HepG2 (cell line): ENCODE measurements around the gene SRI. TPM values are rescaled to one million over a fixed set of nuclear protein-coding genes. Genes with fewer than 3 reads are reported as not detected.

Source experiments
- ATAC-seq: fragments of 200-7000 bp; cut with Tn5 transposase; 3 replicates; pipeline ENCODE4 v1.9.1; 2020; ENCODE audit warnings: mild to moderate bottlenecking, moderate library complexity
- BruUV-seq: library from RNA; stranded (reverse); fragments of 400-500 nt; replicated peaks from 2 replicates; lab custom pipeline; 2021; lab: Mats Ljungman, UMichigan
- CTCF ChIA-PET: fragments of 300-600 bp; formaldehyde crosslinking; extraction: SDS; loops from one replicate; lab custom pipeline; 2021; ENCODE audit warnings: low total read pairs, inconsistent platforms, low intra/inter-chr PET ratio; lab: Yijun Ruan, JAX
- POLR2A ChIA-PET: fragments of 350-600 bp; sonication (Branson Sonifier 250); formaldehyde crosslinking; loops from one replicate; lab custom pipeline; 2020; ENCODE audit warnings: antibody characterized with exemption, inconsistent platforms; lab: Yijun Ruan, JAX
- DNase-seq: peaks from one replicate; pipeline ENCODE4 v3.0.0-alpha.2; 2015; ENCODE audit warnings: low spot score
- FAIRE-seq: peaks from 3 replicates; lab custom pipeline; 2011; peaks lifted over from hg19 to GRCh38; lab: Jason Lieb, UNC
- H2AFZ ChIP-seq: one replicate; pipeline ENCODE4 v1.6.1; 2011; ENCODE audit warnings: low read length, inconsistent platforms
- H3K27ac ChIP-seq: fragments of 300-600 bp; 3 replicates; pipeline ENCODE4 v1.8.0; 2011; ENCODE audit warnings: mixed run types, mild to moderate bottlenecking, mixed read lengths, low read length, inconsistent platforms; ENCODE audit not compliant: insufficient read depth; ENCODE audit errors: extremely low read length
- H3K27me3 ChIP-seq, 2 experiments: fragments of 200-600 bp in 1 of 2; 2 replicates in 1 of 2; 3 replicates in 1 of 2; pipeline versions ENCODE4 v1.6.0 to v1.8.0; 2011; ENCODE audit warnings: low read length in 2 of 2, mild to moderate bottlenecking in 2 of 2, moderate library complexity in 2 of 2, inconsistent platforms in 1 of 2; ENCODE audit not compliant: insufficient read depth in 2 of 2, control insufficient read depth in 1 of 2
- H3K36me3 ChIP-seq, 2 experiments: fragments of 200-600 bp in 1 of 2; replicated peaks in 1 of 2; 2 replicates in 1 of 2; 3 replicates in 1 of 2; pipeline versions ENCODE4 v1.5.1 to v1.8.0; 2011; ENCODE audit warnings: low read length in 2 of 2, inconsistent platforms in 1 of 2; ENCODE audit not compliant: insufficient read depth in 2 of 2, control insufficient read depth in 1 of 2
- H3K4me1 ChIP-seq: 2 replicates; pipeline ENCODE4 v1.5.1; 2012; ENCODE audit warnings: low read length, inconsistent platforms; ENCODE audit not compliant: insufficient read depth
- H3K4me2 ChIP-seq: 2 replicates; pipeline ENCODE4 v1.6.0; 2011; ENCODE audit warnings: low read depth, low read length, inconsistent platforms
- H3K4me3 ChIP-seq, 3 experiments: fragments of 200-600 bp in 1 of 3; sonication (generic), shearing (Covaris generic) in 1 of 3; replicated peaks in 1 of 3; 2 replicates each; pipeline ENCODE4 v1.5.1; 2011 to 2016; ENCODE audit warnings: low read length in 3 of 3, inconsistent platforms in 2 of 3, low read depth in 2 of 3, mild to moderate bottlenecking in 2 of 3, control low read depth in 1 of 3, mixed read lengths in 1 of 3; ENCODE audit not compliant: insufficient read depth in 1 of 3
- H3K79me2 ChIP-seq: one replicate; pipeline ENCODE4 v1.6.1; 2011; ENCODE audit warnings: low read length, inconsistent platforms; ENCODE audit not compliant: insufficient read depth
- H3K9ac ChIP-seq: 2 replicates; pipeline ENCODE4 v1.6.0; 2011; ENCODE audit warnings: mild to moderate bottlenecking, low read depth, low read length, inconsistent platforms; ENCODE audit not compliant: insufficient read depth
- H3K9me3 ChIP-seq: 2 replicates; pipeline ENCODE4 v1.5.1; 2012; ENCODE audit warnings: mild to moderate bottlenecking, low read length
- H4K20me1 ChIP-seq: 2 replicates; pipeline ENCODE4 v1.6.0; 2011; ENCODE audit warnings: inconsistent platforms, mild to moderate bottlenecking, low read length, moderate library complexity; ENCODE audit not compliant: insufficient read depth
- GATAD2A ChIP-seq: IDR thresholded peaks from 2 replicates; pipeline ENCODE4 v1.6.1; 2016
- HMG20A ChIP-seq: IDR thresholded peaks from 2 replicates; pipeline ENCODE4 v1.6.1; 2016; ENCODE audit warnings: borderline replicate concordance
- MAFF ChIP-seq: IDR thresholded peaks from 2 replicates; pipeline ENCODE4 v1.6.1; 2011; ENCODE audit warnings: low read depth, low read length, improper control_type of control experiment
- MAFK ChIP-seq, 2 experiments: IDR thresholded peaks in 1 of 2; conservative IDR thresholded peaks in 1 of 2; 2 replicates each; pipeline ENCODE4 v1.6.1; 2011; ENCODE audit warnings: improper control_type of control experiment in 2 of 2, low read length in 2 of 2
- NR2F1 ChIP-seq, 2 experiments: fragments of 450-650 bp in 1 of 2; formaldehyde crosslinking in 1 of 2; IDR thresholded peaks; 2 replicates each; pipeline versions ENCODE4 v1.5.0 to v1.6.1; 2016 to 2020; ENCODE audit warnings: mild to moderate bottlenecking in 1 of 2, missing compliant biosample characterization in 1 of 2, missing genetic modification reagents in 1 of 2, moderate library complexity in 1 of 2
- NR2F6 ChIP-seq, 2 experiments: IDR thresholded peaks; 2 replicates each; pipeline ENCODE4 v1.6.1; 2016; ENCODE audit warnings: antibody characterized with exemption in 1 of 2, mild to moderate bottlenecking in 1 of 2
- SALL1 ChIP-seq: sonication (generic); formaldehyde crosslinking; IDR thresholded peaks from 2 replicates; pipeline ENCODE4 v1.8.0; 2022; ENCODE audit warnings: mild to moderate bottlenecking, missing genetic modification reagents
- ZNF562 ChIP-seq: sonication (generic); formaldehyde crosslinking; IDR thresholded peaks from 2 replicates; pipeline ENCODE4 v1.8.0; 2022; ENCODE audit warnings: missing genetic modification reagents, borderline replicate concordance
- ZNF792 ChIP-seq: IDR thresholded peaks from 2 replicates; pipeline ENCODE4 v1.6.1; 2016
- WGBS: methylation state at CpG from one replicate; pipeline ENCODE4 v1.1.6; 2017; ENCODE audit warnings: low lambda C conversion rate; 5-methylcytosine and 5-hydroxymethylcytosine counted together
- in situ Hi-C: cut with HindIII; loops from 2 replicates; pipeline ENCODE4 v1.10.0; 2017; ENCODE audit warnings: low pct_unique_long_range_greater_than_20kb; ENCODE audit not compliant: extremely low pct_ligation_motif_present
- intact Hi-C: fragments of 100-400 bp; cut with micrococcal nuclease; formaldehyde crosslinking; loops from one replicate; pipeline ENCODE4 v1.10.0; 2022; ENCODE audit not compliant: unreplicated experiment
- polyA plus RNA-seq, 8 experiments: library from polyadenylated mRNA; depleted of rRNA in 3 of 8; stranded (reverse) in 7 of 8; unstranded in 1 of 8; fragments of >200 nt; fragmentation: Illumina TruSeq in 4 of 8; extraction: Trizol in 4 of 8; gene quantifications; 2 replicates each; pipeline versions ENCODE4 v1.2.1 to v1.2.3, GENCODE V29; 2011 to 2016; ENCODE audit warnings: low read depth in 4 of 8, missing spikeins in 1 of 8, mixed read lengths in 1 of 8; ENCODE audit not compliant: insufficient read depth in 1 of 8
- total RNA-seq, 5 experiments: library from RNA; depleted of rRNA; stranded (reverse); fragments of >200 nt; fragmentation: Illumina TruSeq; extraction: Trizol; gene quantifications; 2 replicates each; pipeline ENCODE4 v1.2.3, GENCODE V29; 2016; ENCODE audit warnings: low read depth in 1 of 5
- TF ChIP-seq, protein P1 (sequence below): sonication (generic); formaldehyde crosslinking; IDR thresholded peaks from 2 replicates; pipeline ENCODE4 v1.4.0; 2020; ENCODE audit warnings: missing genetic modification reagents
- TF ChIP-seq, protein P2 (sequence below): fragments of 450-650 bp; IDR thresholded peaks from 2 replicates; pipeline ENCODE4 v1.6.1; 2017
- TF ChIP-seq, protein P3 (sequence below): IDR thresholded peaks from 2 replicates; pipeline ENCODE4 v1.4.0; 2020; ENCODE audit warnings: mild to moderate bottlenecking, missing genetic modification reagents

The SRI gene
- total and polyA plus RNA-seq, 2 of the 13 experiments (the other 11 are each of a cell fraction or from before 2014, with no cell fraction given): 0.33 TPM; not detected in 1

DNA sequence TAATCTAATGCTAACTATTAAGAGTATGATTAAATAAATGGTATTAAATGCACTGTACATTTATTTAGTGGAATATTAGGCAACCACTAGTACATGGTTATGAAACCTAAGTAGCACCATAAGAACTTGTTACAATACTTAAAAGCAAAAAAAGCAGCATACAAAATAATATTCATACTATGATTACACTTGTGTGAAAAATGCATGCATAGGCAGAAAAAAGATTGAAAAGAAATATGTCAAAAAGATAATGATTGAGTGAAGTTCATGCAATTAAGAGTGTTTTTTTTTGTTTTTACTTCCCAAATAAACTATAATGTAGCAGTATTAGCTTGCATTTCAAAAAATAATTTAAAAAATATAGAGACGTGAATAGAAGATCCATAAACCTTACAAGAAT lies 20.0 kb upstream of the SRI start:
- Histone ChIP-seq H3K9ac (no peak overlapping the region), H3K27ac (no peak overlapping the region), H3K79me2 (no peaks in the 10 kb centered on the region), H3K4me1 (no peaks in the 10 kb centered on the region), H2AFZ (no peak overlapping the region), H3K9me3 (no peaks in the 10 kb centered on the region), H3K36me3 (no peaks in the 10 kb centered on the region), H3K27me3 (no peaks in the 10 kb centered on the region), H4K20me1 (no peaks in the 10 kb centered on the region), H3K4me2 (no peak overlapping the region), H3K4me3 (no peak overlapping the region)
- ChIA-PET CTCF (no interaction called here), POLR2A (no interaction called here)
- in situ Hi-C loops (loop anchor here (25.0 kb wide), 1 partner anchor 597 kb away; no protein-coding TSS in a partner anchor), intact Hi-C loops (loop anchor here (10.0 kb wide), 1 partner anchor 1385 kb away; no protein-coding TSS in a partner anchor)
- BruUV-seq: no TSS peak
- ATAC-seq (no peak), DNase-seq (no peak), FAIRE-seq (no peak)
- TF ChIP-seq, protein P1, sequence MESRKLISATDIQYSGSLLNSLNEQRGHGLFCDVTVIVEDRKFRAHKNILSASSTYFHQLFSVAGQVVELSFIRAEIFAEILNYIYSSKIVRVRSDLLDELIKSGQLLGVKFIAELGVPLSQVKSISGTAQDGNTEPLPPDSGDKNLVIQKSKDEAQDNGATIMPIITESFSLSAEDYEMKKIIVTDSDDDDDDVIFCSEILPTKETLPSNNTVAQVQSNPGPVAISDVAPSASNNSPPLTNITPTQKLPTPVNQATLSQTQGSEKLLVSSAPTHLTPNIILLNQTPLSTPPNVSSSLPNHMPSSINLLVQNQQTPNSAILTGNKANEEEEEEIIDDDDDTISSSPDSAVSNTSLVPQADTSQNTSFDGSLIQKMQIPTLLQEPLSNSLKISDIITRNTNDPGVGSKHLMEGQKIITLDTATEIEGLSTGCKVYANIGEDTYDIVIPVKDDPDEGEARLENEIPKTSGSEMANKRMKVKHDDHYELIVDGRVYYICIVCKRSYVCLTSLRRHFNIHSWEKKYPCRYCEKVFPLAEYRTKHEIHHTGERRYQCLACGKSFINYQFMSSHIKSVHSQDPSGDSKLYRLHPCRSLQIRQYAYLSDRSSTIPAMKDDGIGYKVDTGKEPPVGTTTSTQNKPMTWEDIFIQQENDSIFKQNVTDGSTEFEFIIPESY (CRISPR knock-in tag): no peak
- TF ChIP-seq MAFF: peak; percentile 33; the same call in 1 of the 2 replicates
- TF ChIP-seq MAFK (conservative IDR thresholded peaks at IDR 0.05 in 1 of 2, IDR thresholded peaks at IDR 0.05 in 1 of 2; ENCODE audit: low read length in 2 of 2): peak; percentile 28 to 56; a peak in 3 of 4 replicates
- WGBS: 3% methylated on average over 1 of the region's 1 CpG

DNA sequence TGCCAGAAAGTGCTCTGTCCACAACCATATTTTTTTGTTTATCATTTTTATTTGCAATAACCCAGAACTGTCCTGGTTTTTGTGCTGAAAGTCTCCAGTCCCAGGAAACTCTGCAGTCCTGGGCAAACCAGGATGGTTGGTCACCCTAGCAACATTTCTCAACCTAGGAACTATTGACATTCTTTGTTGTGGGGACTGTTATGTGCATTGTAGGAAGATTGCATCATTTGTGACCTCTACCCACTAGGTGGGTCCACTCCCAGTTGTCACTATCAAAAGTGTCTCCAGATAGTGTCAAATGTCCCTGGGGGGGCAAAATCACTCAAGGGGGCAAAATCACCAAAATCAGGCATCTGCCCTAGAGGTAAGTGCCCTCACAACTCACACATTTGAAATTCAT lies 14.0 kb upstream of the SRI start:
- H3K36me3 ChIP-seq: no peaks in the 10 kb centered on the region
- in situ Hi-C loops: loop anchor here (25.0 kb wide), 1 partner anchor 603 kb away; no protein-coding TSS in a partner anchor
- H3K27ac ChIP-seq: no peak overlapping the region
- no peak overlapping the region for H3K4me3 ChIP-seq
- H3K79me2 ChIP-seq: no peaks in the 10 kb centered on the region
- peak; percentile 87 for ATAC-seq
- no peaks in the 10 kb centered on the region for H3K9me3 ChIP-seq
- ChIA-PET POLR2A (no interaction called here), CTCF (no interaction called here)
- peak; percentile 43 for FAIRE-seq
- H3K9ac ChIP-seq: no peak overlapping the region
- H3K27me3 ChIP-seq: peaks cover 0 to 23% of the 10 kb centered on the region in 2 experiments; a peak in 2 of 5 replicates
- H4K20me1 ChIP-seq: no peaks in the 10 kb centered on the region
- intact Hi-C loops: no loop called here
- peaks cover 14% of the 10 kb centered on the region; the same call in 1 of the 2 replicates for H3K4me1 ChIP-seq
- DNase-seq: peak; percentile 50
- H2AFZ ChIP-seq: no peak overlapping the region
- no peak overlapping the region for H3K4me2 ChIP-seq
- no TSS peak for BruUV-seq
- TF ChIP-seq NR2F1 (CRISPR knock-in tag; IDR thresholded peaks at IDR 0.05): peak in 1 of 2 experiments; percentile 64; a peak in 2 of 4 replicates
- TF ChIP-seq, protein P2, sequence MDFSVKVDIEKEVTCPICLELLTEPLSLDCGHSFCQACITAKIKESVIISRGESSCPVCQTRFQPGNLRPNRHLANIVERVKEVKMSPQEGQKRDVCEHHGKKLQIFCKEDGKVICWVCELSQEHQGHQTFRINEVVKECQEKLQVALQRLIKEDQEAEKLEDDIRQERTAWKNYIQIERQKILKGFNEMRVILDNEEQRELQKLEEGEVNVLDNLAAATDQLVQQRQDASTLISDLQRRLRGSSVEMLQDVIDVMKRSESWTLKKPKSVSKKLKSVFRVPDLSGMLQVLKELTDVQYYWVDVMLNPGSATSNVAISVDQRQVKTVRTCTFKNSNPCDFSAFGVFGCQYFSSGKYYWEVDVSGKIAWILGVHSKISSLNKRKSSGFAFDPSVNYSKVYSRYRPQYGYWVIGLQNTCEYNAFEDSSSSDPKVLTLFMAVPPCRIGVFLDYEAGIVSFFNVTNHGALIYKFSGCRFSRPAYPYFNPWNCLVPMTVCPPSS: no peak
- peak; percentile 56; the same call in 1 of the 2 replicates for TF ChIP-seq HMG20A
- peak; percentile 34; the same call in 1 of the 2 replicates for TF ChIP-seq NR2F6 (IDR thresholded peaks at IDR 0.05)
- peak; percentile 76; the same call in 1 of the 2 replicates for TF ChIP-seq NR2F6 (CRISPR knock-in tag; IDR thresholded peaks at IDR 0.05)
- peak; percentile 45; the same call in 1 of the 2 replicates for TF ChIP-seq SALL1 (CRISPR knock-in tag)
- peak; percentile 59 for TF ChIP-seq GATAD2A (CRISPR knock-in tag)
- TF ChIP-seq, protein P3, sequence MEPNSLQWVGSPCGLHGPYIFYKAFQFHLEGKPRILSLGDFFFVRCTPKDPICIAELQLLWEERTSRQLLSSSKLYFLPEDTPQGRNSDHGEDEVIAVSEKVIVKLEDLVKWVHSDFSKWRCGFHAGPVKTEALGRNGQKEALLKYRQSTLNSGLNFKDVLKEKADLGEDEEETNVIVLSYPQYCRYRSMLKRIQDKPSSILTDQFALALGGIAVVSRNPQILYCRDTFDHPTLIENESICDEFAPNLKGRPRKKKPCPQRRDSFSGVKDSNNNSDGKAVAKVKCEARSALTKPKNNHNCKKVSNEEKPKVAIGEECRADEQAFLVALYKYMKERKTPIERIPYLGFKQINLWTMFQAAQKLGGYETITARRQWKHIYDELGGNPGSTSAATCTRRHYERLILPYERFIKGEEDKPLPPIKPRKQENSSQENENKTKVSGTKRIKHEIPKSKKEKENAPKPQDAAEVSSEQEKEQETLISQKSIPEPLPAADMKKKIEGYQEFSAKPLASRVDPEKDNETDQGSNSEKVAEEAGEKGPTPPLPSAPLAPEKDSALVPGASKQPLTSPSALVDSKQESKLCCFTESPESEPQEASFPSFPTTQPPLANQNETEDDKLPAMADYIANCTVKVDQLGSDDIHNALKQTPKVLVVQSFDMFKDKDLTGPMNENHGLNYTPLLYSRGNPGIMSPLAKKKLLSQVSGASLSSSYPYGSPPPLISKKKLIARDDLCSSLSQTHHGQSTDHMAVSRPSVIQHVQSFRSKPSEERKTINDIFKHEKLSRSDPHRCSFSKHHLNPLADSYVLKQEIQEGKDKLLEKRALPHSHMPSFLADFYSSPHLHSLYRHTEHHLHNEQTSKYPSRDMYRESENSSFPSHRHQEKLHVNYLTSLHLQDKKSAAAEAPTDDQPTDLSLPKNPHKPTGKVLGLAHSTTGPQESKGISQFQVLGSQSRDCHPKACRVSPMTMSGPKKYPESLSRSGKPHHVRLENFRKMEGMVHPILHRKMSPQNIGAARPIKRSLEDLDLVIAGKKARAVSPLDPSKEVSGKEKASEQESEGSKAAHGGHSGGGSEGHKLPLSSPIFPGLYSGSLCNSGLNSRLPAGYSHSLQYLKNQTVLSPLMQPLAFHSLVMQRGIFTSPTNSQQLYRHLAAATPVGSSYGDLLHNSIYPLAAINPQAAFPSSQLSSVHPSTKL (CRISPR knock-in tag): peak; percentile 52
- no peak for TF ChIP-seq ZNF562 (CRISPR knock-in tag)
- no peak for TF ChIP-seq ZNF792 (CRISPR knock-in tag)
